ENCODE measurements around the gene NR1I2.

The NR1I2 gene

DNA sequence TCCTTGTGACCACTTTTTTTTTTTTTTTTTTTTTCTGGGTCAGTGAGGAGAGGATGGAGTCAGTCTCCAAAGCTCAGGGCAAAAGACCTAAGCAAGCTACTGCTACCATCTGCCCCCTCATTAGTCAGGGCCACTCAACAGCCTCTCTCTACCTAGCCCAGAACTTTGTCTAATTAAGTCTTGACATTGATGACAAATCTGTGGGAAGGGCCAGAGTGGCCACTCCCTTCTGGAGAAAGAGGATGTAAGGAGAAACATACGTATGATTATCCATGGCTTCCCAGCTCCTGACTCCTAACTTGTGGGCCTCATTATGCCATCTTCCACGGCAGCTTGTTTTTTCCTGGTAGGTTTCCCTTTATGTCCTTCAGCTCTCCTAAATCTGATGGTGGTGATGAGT is 37.9 kb downstream of the NR1I2 start:
- DNase-seq (ENCODE audit: low spot score) = no peak

DNA sequence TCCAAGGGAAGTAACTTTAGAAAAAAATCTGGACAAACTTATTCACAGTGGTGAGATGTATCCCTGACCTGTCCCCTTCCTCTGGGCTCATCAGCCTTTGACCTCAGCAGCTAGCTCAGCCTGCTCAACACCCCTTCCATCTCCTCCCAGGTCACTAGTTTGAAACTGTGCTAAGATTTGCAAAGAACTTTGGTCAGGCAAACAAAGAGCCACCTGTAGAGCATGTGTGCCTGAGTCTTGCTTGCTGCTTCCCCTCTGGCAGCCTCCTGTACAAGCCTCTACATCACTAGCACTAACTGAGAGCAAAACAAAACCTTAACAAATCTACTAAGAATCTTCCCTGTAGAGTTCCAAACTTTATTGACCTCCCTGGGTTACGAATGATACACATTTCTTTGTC is 43.9 kb downstream of the NR1I2 start:
- no peak for DNase-seq (ENCODE audit: low spot score)

DNA sequence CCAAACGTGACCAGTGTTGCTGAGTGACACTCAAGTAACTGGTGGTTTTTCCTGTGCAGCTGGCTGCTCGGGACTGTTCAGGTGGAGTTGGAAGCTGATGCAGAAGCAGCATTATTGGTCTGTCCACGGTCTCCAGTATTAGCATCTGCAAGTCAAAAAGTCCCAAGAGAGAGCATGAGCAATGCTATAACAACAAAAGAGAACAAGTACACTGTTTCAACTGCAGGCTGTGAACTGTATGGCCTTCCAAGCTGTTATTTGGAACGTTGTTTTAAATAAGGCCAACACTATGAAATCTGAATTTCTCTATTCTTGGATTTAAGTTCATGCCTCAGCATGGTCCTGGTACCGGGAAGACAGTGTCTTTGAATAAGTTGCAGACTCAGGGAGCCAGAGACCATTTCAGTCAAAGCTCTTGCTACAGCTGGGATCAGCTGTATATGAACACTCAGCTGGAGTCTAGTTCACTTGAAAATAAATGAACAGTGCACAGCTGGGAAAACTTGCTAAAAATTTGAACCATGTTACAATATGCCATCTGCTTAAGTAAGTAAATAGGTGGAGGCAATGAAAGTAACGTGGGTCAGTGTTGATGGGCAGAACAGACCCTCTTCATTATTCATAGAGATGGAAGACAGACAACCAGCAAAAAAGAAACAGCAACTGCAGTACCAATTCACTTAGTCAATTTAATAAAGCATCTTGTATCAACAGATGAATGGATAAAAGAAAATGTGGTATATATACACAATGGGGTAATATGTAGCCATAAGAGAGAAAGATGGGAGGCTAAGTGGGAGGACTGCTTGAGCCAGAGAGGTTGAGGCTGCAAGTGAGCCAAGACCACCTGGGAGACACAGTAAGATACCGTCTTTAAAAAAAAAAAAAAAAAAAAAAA is 45.1 kb downstream of the NR1I2 start:
- DNase-seq (ENCODE audit: low spot score) = no peak

DNA sequence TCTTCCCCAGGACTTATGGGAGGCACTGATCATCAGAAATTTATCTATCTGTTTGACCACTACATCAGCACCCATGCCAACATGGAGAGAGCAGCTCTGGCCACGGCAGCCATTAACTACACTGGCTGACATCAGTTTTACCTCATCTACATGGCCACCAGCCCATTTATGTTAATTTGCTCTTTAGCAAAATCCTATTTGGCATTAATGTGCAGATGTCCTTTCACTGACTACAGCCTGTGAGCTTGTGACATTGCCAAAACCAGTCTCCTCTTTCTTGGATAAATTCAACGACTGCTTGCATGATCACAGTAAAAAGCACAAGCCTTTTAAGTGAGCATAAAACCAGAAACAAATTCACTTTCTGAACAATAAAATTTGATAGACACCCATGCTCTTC is 47.5 kb downstream of the NR1I2 start:
- no peak for DNase-seq (ENCODE audit: low spot score)

DNA sequence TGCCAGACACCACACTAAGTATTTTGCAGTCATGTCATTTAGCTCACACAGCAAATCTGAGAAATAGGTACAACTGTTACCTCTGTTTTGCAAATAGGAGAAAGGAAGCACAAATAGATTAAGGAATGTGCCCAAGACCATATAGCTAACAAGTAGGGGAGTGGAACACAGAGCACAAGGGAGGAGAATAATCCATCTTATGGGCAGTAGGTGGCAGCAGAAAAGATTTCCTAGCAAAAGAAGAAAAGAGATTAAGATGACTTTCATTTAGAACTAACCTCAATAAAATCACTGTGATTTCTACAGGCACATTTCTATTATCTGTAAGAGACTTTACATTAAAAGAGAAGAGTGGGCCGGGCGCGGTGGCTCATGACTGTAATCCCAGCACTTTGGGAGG is 49.1 kb downstream of the NR1I2 start:
- DNase-seq (ENCODE audit: low spot score) = no peak

DNA sequence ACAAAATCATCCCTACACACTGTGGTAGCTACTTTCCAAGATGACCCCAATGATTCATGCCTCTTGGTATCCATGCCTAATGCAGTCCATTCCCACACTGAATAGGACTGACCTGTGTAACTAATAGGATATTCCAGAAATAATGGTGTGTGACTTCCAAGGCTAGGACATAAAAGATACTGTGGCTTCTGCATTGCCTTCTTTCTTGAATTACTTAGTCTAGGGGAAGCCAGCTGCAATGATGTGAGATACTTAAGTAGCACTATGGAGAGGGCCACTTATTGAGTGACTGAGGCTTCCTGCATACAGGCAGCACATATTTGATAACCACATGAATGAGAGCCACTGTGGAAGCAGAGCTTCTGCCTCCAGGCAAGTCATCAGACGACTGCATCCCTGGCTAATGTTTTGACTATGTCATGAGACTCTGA is 50.1 kb downstream of the NR1I2 start:
- DNase-seq (ENCODE audit: low spot score) = no peak

DNA sequence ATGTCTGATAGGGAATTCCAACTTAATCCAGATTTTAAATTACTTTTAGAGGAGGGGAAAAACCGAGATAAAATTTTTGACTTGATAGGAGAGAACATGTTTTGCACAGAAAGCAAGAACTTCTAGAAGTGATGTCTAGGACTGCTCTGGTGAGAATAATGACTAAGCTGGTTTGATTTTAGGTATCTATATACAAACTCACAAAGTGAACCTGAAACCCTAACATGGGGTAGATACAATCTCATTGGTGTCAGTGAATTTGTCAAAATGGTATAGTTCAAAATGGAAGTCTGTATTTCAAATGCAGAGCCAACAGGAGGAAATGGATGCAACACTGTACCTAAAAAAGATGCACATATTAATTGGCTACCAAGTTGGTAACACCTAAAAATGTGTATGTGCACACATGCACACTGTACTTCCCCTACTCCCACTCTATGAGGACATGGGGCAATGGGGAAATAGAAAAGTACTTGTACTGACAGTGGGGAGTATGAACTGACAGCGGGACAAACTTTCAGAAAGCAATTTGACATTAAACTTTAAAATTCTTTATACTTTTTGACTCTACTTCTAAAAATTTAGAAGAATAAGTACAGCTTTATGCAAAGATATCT is 53.0 kb downstream of the NR1I2 start:
- DNase-seq (ENCODE audit: low spot score) = no peak

DNA sequence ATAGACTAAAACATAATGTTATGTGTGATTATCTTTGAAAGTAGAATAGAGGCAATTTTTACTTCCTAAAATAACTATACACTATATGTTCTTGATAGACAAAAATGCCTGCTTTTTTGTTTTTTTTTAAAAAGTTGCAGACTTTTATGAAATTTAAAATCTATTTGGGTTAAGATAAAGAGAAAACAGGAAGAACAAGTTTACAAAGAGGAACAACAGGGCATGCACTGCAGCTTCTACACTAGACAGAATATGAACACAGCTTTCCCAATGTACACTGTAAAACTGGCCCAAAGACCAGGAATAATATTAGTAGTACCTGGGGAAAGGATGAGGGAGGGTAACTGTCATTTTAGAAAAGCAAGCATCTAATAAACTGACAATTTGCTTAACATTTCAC is 53.7 kb downstream of the NR1I2 start:
- DNase-seq (ENCODE audit: low spot score) = no peak

GRCh38 chr3:119841808-119842471 is 60.0 kb downstream of the NR1I2 start:
- DNase-seq (ENCODE audit: low spot score) = no peak

- no peak for DNase-seq (ENCODE audit: low spot score)
Observed at GRCh38 chr3:119849126-119849525, 67.2 kb downstream of the NR1I2 start.

GRCh38 chr3:119856695-119857094 is 74.8 kb downstream of the NR1I2 start:
- no peak for DNase-seq (ENCODE audit: low spot score)

GRCh38 chr3:119858957-119859356 is 77.1 kb downstream of the NR1I2 start:
- DNase-seq (ENCODE audit: low spot score) = no peak

DNA sequence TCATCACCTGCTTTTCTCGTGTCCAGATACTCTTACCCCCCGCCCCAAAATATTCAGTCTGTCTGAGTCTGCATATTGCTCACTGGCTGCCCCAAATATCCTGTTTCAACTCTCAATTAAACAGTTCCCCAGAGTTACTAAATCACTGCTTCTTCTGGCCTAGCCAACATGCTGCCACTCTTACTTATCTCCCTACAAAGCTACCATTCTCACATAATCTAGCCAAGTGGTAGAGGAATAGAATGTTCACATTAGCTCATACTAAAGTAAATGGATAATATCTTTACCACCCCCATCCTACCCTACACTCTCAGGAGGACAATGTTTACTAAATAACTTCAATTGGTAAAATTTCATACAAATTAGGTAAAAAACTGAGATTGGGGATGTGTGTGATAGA is 77.8 kb downstream of the NR1I2 start:
- no peak for DNase-seq (ENCODE audit: low spot score)

GRCh38 chr3:119861681-119862080 is 79.8 kb downstream of the NR1I2 start:
- DNase-seq (ENCODE audit: low spot score) = no peak

- DNase-seq (ENCODE audit: low spot score) = no peak
Observed at GRCh38 chr3:119862616-119863015, 80.7 kb downstream of the NR1I2 start.

DNA sequence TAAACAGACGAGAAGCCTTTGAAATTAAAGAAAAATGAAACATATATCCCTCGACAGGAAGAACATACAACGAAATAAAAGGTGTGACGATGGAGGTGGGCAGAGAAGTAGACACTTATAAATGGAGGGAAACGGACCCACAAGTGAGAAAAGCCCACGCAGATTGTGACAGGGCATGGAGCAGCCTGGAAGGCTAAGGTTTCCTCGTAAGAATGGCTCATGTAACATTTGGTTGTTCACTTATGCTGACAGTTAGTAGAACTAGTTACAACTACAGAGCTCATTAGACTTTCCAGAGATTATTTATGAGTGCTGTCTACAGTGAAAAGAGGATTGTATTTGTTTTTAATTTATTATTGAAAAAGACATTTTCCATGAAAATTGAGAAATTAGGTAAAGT is 82.6 kb downstream of the NR1I2 start:
- DNase-seq (ENCODE audit: low spot score) = no peak
